Measurements from ENCODE around the gene DNAJC5G.

The DNAJC5G gene

GRCh38 chr2:27275211-27276150 lies at the start of gene DNAJC5G:
Gene DNAJC5G (plus strand): TSS chr2:27275433. CDS start chr2:27276729, 1,296 bp downstream.
- DNase-seq: no peak

GRCh38 chr2:27225526-27225925 lies 49.7 kb upstream of the DNAJC5G start:
- DNase-seq: no peak

GRCh38 chr2:27227501-27227900 lies 47.7 kb upstream of the DNAJC5G start:
- no peak for DNase-seq

- DNase-seq: no peak
Measured at GRCh38 chr2:27231921-27232320, 43.3 kb upstream of the DNAJC5G start.

- no peak for DNase-seq
Measured at GRCh38 chr2:27233341-27233740, 41.9 kb upstream of the DNAJC5G start.

GRCh38 chr2:27236136-27236535 lies 39.1 kb upstream of the DNAJC5G start:
- DNase-seq: no peak

GRCh38 chr2:27236626-27237025 lies 38.6 kb upstream of the DNAJC5G start:
- no peak for DNase-seq

GRCh38 chr2:27237341-27237945 lies 37.8 kb upstream of the DNAJC5G start:
- DNase-seq: no peak

GRCh38 chr2:27238976-27239375 lies 36.3 kb upstream of the DNAJC5G start:
- DNase-seq: no peak

- DNase-seq: no peak
Measured at GRCh38 chr2:27240406-27240805, 34.8 kb upstream of the DNAJC5G start.

- DNase-seq: no peak
Measured at GRCh38 chr2:27241761-27242613, 33.2 kb upstream of the DNAJC5G start.

- DNase-seq: no peak
Measured at GRCh38 chr2:27242614-27242951, 32.6 kb upstream of the DNAJC5G start.

GRCh38 chr2:27243391-27244130 lies 31.7 kb upstream of the DNAJC5G start:
- DNase-seq: no peak

GRCh38 chr2:27245116-27245515 lies 30.1 kb upstream of the DNAJC5G start:
- DNase-seq: no peak

GRCh38 chr2:27245626-27246025 lies 29.6 kb upstream of the DNAJC5G start:
- DNase-seq: no peak

GRCh38 chr2:27247893-27248292 lies 27.3 kb upstream of the DNAJC5G start:
- no peak for DNase-seq

- no peak for DNase-seq
Measured at GRCh38 chr2:27249159-27249890, 25.9 kb upstream of the DNAJC5G start.

- DNase-seq: no peak
Measured at GRCh38 chr2:27249891-27250651, 25.2 kb upstream of the DNAJC5G start.

GRCh38 chr2:27250652-27251379 lies 24.4 kb upstream of the DNAJC5G start:
- no peak for DNase-seq

- no peak for DNase-seq
Measured at GRCh38 chr2:27251766-27252165, 23.5 kb upstream of the DNAJC5G start.
